Ectodermal cell (in vitro differentiated cells): ENCODE measurements around the gene ZGLP1.

Experiments
- H3K27ac ChIP-seq: 2 replicates; pipeline ENCODE4 v1.7.0; 2013; ENCODE audit warnings: mild to moderate bottlenecking, low read depth, low read length; ENCODE audit not compliant: insufficient read depth, poor library complexity, severe bottlenecking
- H3K27me3 ChIP-seq: 2 replicates; pipeline ENCODE4 v1.7.0; 2013; ENCODE audit warnings: mild to moderate bottlenecking, low read length; ENCODE audit not compliant: insufficient read depth, control insufficient read depth, poor library complexity, severe bottlenecking
- H3K36me3 ChIP-seq: one replicate; pipeline ENCODE4 v1.7.0; 2013; ENCODE audit warnings: low read length; ENCODE audit not compliant: control insufficient read depth, insufficient read depth
- H3K4me1 ChIP-seq: one replicate; pipeline ENCODE4 v1.7.0; 2013; ENCODE audit warnings: low read length; ENCODE audit not compliant: control insufficient read depth, insufficient read depth
- H3K4me3 ChIP-seq: 2 replicates; pipeline ENCODE4 v1.7.0; 2013; ENCODE audit warnings: low read depth, low read length, control low read depth; ENCODE audit not compliant: insufficient read depth
- H3K9me3 ChIP-seq: 2 replicates; pipeline ENCODE4 v1.7.0; 2013; ENCODE audit warnings: mild to moderate bottlenecking, low read length, moderate library complexity; ENCODE audit not compliant: control insufficient read depth
- WGBS, 2 experiments: methylation state at CpG; one replicate each; pipeline ENCODE4 v1.1.7; 2013; ENCODE audit warnings: missing lambda C conversion rate in 2 of 2; 5-methylcytosine and 5-hydroxymethylcytosine counted together

ZGLP1 gene

GRCh38 chr19:10260141-10260584 is 49.5 kb downstream of the ZGLP1 start:
- peaks cover 10% of the 10 kb centered on the region for H3K36me3 ChIP-seq
- WGBS, 2 experiments: 95% methylated on average over 8 of the region's 8 CpGs

GRCh38 chr19:10259162-10259905 is 50.3 kb downstream of the ZGLP1 start:
- no peaks in the 10 kb centered on the region for H3K9me3 ChIP-seq
- H3K36me3 ChIP-seq: peaks cover 10% of the 10 kb centered on the region
- no peak overlapping the region for H3K27ac ChIP-seq
- no peaks in the 10 kb centered on the region for H3K27me3 ChIP-seq
- H3K4me1 ChIP-seq: no peaks in the 10 kb centered on the region
- no peak overlapping the region for H3K4me3 ChIP-seq
- WGBS, 2 experiments: 66 to 70% methylated on average over 32 of the region's 32 CpGs

More at GRCh38 chr19:10260141-10260584, 49.5 kb downstream of the ZGLP1 start:
- Histone ChIP-seq H3K27ac (no peak overlapping the region), H3K9me3 (no peaks in the 10 kb centered on the region), H3K27me3 (no peaks in the 10 kb centered on the region), H3K4me1 (no peaks in the 10 kb centered on the region), H3K4me3 (no peak overlapping the region)

GRCh38 chr19:10258080-10258710 is 51.4 kb downstream of the ZGLP1 start:
- Histone ChIP-seq H3K9me3 (no peaks in the 10 kb centered on the region), H3K36me3 (peaks cover 10% of the 10 kb centered on the region)
- 95% methylated on average over 18 of the region's 18 CpGs for WGBS, 2 experiments

DNA sequence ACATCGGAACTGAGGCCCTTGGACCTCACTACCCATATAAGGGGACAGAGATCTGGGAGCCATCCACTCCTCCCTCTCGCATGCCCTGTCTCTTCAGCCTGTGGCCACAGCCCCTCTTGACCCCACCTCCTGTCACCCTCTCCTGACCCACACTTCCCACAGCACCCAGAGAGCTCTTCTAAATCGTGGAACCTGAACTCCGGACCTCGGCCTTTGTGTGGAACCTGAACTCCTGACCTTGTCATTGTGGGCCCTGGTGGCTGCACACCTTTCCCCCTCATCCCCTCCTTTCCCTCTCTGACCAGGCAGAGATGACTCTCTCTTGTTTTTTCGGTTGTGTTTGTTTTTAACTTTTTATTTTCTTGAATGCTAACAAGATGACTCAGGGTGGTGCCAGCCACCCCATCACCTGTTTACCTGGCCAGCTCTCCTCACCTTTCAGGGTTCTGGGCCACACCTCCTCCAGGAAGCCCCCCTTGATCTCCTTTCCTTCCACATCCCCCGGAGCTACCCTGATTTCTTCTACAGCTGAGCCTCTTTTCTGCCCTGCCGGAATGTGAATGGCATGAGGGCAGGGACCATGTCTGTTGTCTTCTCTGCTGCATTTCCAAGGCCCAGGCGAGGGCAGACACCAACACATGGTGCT is 52.5 kb downstream of the ZGLP1 start:
- Histone ChIP-seq H3K4me3 (no peak overlapping the region), H3K36me3 (peaks cover 10% of the 10 kb centered on the region), H3K27ac (no peak overlapping the region), H3K9me3 (no peaks in the 10 kb centered on the region), H3K4me1 (no peaks in the 10 kb centered on the region), H3K27me3 (no peaks in the 10 kb centered on the region)
- 91 to 94% methylated on average over 8 to 9 of the region's 9 CpGs for WGBS, 2 experiments

More at GRCh38 chr19:10258080-10258710, 51.4 kb downstream of the ZGLP1 start:
- no peak overlapping the region for H3K4me3 ChIP-seq
- H3K27me3 ChIP-seq: no peaks in the 10 kb centered on the region
- H3K4me1 ChIP-seq: no peaks in the 10 kb centered on the region
- no peak overlapping the region for H3K27ac ChIP-seq

GRCh38 chr19:10256551-10256950 is 53.1 kb downstream of the ZGLP1 start:
- Histone ChIP-seq H3K9me3 (no peaks in the 10 kb centered on the region), H3K4me3 (no peak overlapping the region), H3K27ac (no peak overlapping the region), H3K27me3 (no peaks in the 10 kb centered on the region), H3K4me1 (no peaks in the 10 kb centered on the region), H3K36me3 (peaks cover 10% of the 10 kb centered on the region)
- 95 to 97% methylated on average over 18 of the region's 18 CpGs for WGBS, 2 experiments

- 93 to 96% methylated on average over 2 of the region's 2 CpGs for WGBS, 2 experiments
- Histone ChIP-seq H3K36me3 (peaks cover 10% of the 10 kb centered on the region), H3K27ac (no peak overlapping the region), H3K27me3 (no peaks in the 10 kb centered on the region), H3K4me3 (no peak overlapping the region), H3K9me3 (no peaks in the 10 kb centered on the region), H3K4me1 (no peaks in the 10 kb centered on the region)
Observed at GRCh38 chr19:10255358-10255757, 54.3 kb downstream of the ZGLP1 start.
